Activated T-helper 1 cell treated with Interleukin-2 at 50 U/mL for 16 hours (primary cell): ENCODE measurements around the gene RTF2.
"Not testable (repeated sequence)": the region's sequence is repeated elsewhere in the genome, so short reads cannot be mapped to it uniquely, and the experiment has no call there.

Experiments used
- DNase-seq: peaks from one replicate; pipeline ENCODE4 v3.0.0-alpha.2; 2020; ENCODE audit warnings: low read depth

RTF2 gene

DNA sequence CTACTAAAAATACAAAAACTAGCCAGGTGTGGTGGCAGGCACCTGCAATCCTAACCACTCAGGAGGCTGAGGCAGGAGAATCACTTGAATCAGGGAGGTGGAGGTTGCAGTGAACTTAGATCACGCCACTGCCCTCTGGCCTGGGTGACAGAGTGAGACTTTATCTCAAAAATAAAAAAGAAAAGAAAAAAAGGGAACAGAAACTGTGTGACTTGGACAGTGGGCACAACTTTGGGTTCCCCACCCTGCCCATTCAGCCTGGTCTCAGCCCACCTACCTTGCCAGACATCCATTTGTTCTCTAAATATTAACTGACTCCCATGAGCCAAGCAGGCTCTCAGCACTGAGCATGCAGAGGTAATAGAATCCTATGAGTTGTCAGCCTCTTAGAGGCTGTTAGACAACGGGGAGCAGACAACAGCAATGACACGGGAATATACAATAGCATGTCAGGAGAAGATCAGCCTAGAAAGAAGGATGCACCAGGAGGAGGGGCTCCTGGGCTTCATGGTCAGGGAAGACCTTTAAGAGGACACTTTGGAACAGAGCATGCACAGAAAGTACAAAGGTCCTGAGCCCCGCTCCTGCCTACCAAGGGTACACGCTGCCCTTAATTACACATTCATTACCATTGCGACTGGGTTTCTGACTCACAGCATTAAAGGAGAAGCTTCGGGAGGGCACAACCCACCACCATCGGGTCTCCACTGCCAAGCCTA, 84.6 kb downstream of the RTF2 start:
- no peak for DNase-seq

DNA sequence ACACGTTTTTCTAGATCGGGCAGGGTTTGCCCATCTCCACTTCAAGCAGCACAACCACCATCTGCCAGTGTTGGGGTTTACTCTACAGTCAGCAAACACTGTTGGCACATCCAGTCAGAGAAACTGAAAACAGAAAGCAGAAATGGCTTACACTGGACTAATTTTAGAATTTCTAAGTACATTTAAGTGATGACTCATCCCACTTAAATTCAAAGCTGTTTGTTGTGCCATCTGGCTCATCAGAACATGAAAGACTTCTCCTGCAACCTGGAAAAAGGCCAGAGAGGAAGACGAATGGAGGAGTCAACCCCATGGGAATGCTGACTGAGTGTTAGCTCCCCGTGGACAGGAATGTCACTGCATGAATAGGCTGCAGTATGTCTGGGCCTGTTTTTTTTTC, 86.4 kb downstream of the RTF2 start:
- no peak for DNase-seq

DNA sequence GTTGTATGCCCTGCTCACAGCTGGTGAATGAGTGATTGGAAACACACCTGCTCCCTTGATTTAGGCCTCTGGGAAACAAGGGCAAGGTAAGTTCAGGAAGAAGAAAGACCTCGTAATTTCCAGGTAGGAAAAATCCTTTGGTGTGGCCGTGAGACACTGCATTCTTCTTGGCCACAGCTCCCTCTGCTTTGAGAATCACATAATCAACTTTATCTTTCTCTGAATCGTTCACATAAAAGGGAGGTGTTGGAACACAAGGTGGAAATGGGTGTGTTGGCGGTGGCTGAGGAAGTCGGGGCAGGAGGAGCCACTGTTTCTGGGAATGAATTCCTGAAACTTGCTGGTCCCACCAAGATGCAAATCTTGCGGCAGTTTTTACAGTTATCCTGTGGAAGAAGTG, 90.5 kb downstream of the RTF2 start:
- no peak for DNase-seq

DNA sequence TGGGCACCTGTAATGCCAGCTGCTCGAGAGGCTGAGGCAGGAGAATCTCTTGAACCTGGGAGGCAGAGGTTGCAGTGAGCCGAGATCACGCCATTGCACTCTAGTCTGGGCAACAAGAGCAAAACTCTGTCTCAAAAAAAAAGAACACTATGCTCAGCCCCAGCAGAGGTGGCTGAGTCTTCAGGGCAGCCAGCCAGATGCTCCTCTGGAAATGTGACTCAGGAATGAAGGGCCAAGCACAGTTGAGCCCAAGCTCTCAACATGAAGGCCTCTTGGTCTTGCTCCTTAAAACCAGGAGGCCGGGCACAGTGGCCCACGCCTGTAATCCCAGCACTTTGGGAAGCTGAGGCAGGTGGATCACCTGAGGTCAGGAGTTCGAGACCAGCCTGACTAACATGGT, 96.1 kb downstream of the RTF2 start:
- not testable (repeated sequence) for DNase-seq

DNA sequence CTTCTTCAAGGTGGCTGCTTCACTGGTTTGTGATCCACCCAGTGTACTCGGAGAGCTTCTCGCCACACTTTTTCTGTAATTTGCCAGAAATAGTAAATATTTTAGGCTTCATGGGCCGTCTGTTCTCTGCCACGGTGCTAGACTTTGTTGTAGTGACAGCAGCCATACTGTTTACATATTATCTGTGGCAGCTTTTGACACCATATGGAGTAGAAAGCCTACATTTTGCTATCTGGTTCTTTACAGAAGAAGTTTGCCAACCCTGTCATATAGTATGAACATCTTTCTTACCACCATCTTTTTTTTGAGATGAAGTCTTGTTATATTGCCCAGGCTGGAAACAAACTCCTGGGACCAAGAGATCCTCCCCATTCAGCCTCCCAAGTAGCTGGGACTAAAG, 97.1 kb downstream of the RTF2 start:
- no peak for DNase-seq

DNA sequence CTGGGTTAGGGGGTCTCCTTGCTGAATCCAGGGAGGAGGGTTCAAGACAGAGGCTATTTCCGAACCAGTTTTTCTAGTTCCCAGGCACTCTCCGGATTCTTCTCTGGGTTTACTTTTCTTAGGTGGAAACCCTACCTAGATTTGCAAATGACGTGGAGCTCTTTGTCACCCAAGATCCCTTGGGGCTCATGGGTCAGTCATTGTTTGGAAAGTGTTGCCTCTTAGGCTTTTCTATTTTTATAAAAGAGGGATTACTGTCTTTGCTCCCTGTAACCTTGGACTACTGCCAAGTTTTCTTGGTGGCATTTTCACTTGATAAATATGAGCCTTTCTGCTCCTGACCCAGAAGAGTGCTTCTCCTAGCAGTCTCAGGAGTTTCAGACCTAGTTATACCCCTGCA, 98.2 kb downstream of the RTF2 start:
- DNase-seq = no peak
